Mesenchymal stem cell (in vitro differentiated cells and primary cell): ENCODE results near the gene LGSN.

Experiments used
- DNase-seq: peaks from one replicate; pipeline ENCODE4 v3.0.0-alpha.2; 2013
- H2AFZ ChIP-seq: one replicate; pipeline ENCODE4 v1.6.1; 2013; ENCODE audit warnings: low read depth, mild to moderate bottlenecking, control low read depth, inconsistent platforms, low read length, moderate library complexity
- H2AK5ac ChIP-seq: 2 replicates; pipeline ENCODE4 v1.6.1; 2013; ENCODE audit warnings: low read length, moderate library complexity, mild to moderate bottlenecking, inconsistent platforms; ENCODE audit not compliant: severe bottlenecking
- H2BK120ac ChIP-seq: one replicate; pipeline ENCODE4 v1.6.1; 2013; ENCODE audit warnings: low read depth, mild to moderate bottlenecking, inconsistent platforms, low read length, moderate library complexity
- H2BK12ac ChIP-seq, 2 experiments: one replicate each; pipeline ENCODE4 v1.6.1; 2013; ENCODE audit warnings: inconsistent platforms in 2 of 2, low read length in 2 of 2, mild to moderate bottlenecking in 2 of 2, moderate library complexity in 2 of 2, control low read depth in 1 of 2
- H2BK15ac ChIP-seq: one replicate; pipeline ENCODE4 v1.6.1; 2013; ENCODE audit warnings: mild to moderate bottlenecking, low read depth, inconsistent platforms; ENCODE audit not compliant: poor library complexity, severe bottlenecking
- H2BK5ac ChIP-seq: 2 replicates; pipeline ENCODE4 v1.6.1; 2013; ENCODE audit warnings: low read depth, mild to moderate bottlenecking, low read length, control low read depth, inconsistent platforms; ENCODE audit not compliant: poor library complexity, severe bottlenecking
- H3K14ac ChIP-seq, 2 experiments: one replicate each; pipeline ENCODE4 v1.6.1; 2013; ENCODE audit warnings: inconsistent platforms in 2 of 2, low read length in 2 of 2, control low read depth in 1 of 2, mild to moderate bottlenecking in 1 of 2, moderate library complexity in 1 of 2
- H3K18ac ChIP-seq, 2 experiments: one replicate each; pipeline ENCODE4 v1.6.1; 2013; ENCODE audit warnings: inconsistent platforms in 2 of 2, low read length in 2 of 2, control low read depth in 1 of 2, low read depth in 1 of 2, mild to moderate bottlenecking in 1 of 2
- H3K23ac ChIP-seq, 2 experiments: one replicate each; pipeline ENCODE4 v1.6.1; 2013; ENCODE audit warnings: inconsistent platforms in 2 of 2, low read length in 2 of 2, mild to moderate bottlenecking in 2 of 2, moderate library complexity in 2 of 2, control low read depth in 1 of 2
- H3K27ac ChIP-seq: 2 replicates; pipeline ENCODE4 v1.5.1; 2013; ENCODE audit warnings: mild to moderate bottlenecking, moderate library complexity, low read length, control low read depth, inconsistent platforms; ENCODE audit not compliant: poor library complexity, severe bottlenecking
- H3K27me3 ChIP-seq, 2 experiments: 2 replicates each; pipeline versions ENCODE4 v1.6.1 to v1.7.0; 2013; ENCODE audit warnings: low read length in 2 of 2, mild to moderate bottlenecking in 2 of 2, moderate library complexity in 2 of 2, control low read depth in 1 of 2, inconsistent platforms in 1 of 2; ENCODE audit not compliant: control insufficient read depth in 1 of 2, insufficient read depth in 1 of 2
- H3K36me3 ChIP-seq, 2 experiments: 2 replicates each; pipeline versions ENCODE4 v1.6.1 to v1.7.0; 2013; ENCODE audit warnings: low read length in 2 of 2, control low read depth in 1 of 2, inconsistent platforms in 1 of 2, low read depth in 1 of 2, mild to moderate bottlenecking in 1 of 2; ENCODE audit not compliant: insufficient read depth in 2 of 2, control insufficient read depth in 1 of 2
- H3K4ac ChIP-seq, 2 experiments: one replicate each; pipeline ENCODE4 v1.6.1; 2013; ENCODE audit warnings: inconsistent platforms in 2 of 2, low read length in 2 of 2, mild to moderate bottlenecking in 2 of 2, moderate library complexity in 2 of 2, control low read depth in 1 of 2, low read depth in 1 of 2
- H3K4me1 ChIP-seq: 2 replicates; pipeline ENCODE4 v1.6.1; 2013; ENCODE audit warnings: low read depth, low read length, control low read depth; ENCODE audit not compliant: control insufficient read depth, insufficient read depth
- H3K4me2 ChIP-seq: 2 replicates; pipeline ENCODE4 v1.6.1; 2013; ENCODE audit warnings: low read length, mild to moderate bottlenecking, inconsistent platforms; ENCODE audit not compliant: poor library complexity, severe bottlenecking
- H3K4me3 ChIP-seq, 2 experiments: 2 replicates each; pipeline versions ENCODE4 v1.5.1 to v1.7.0; 2013; ENCODE audit warnings: low read length in 2 of 2, mild to moderate bottlenecking in 2 of 2, control low read depth in 1 of 2, low read depth in 1 of 2; ENCODE audit not compliant: insufficient read depth in 1 of 2
- H3K79me1 ChIP-seq: replicated peaks from 2 replicates; pipeline ENCODE4 v1.6.1; 2013; ENCODE audit warnings: mild to moderate bottlenecking, control low read depth, low read length, inconsistent platforms; ENCODE audit not compliant: poor library complexity, severe bottlenecking
- H3K9ac ChIP-seq: 2 replicates; pipeline ENCODE4 v1.7.0; 2013; ENCODE audit warnings: mild to moderate bottlenecking, low read length, moderate library complexity
- H3K9me3 ChIP-seq: 2 replicates; pipeline ENCODE4 v1.7.0; 2013; ENCODE audit warnings: mild to moderate bottlenecking, low read length; ENCODE audit not compliant: control insufficient read depth
- H4K8ac ChIP-seq: one replicate; pipeline ENCODE4 v1.6.1; 2013; ENCODE audit warnings: inconsistent platforms, mild to moderate bottlenecking, low read length, moderate library complexity
- H4K91ac ChIP-seq: one replicate; pipeline ENCODE4 v1.6.1; 2013; ENCODE audit warnings: mild to moderate bottlenecking, low read length, inconsistent platforms
- WGBS: methylation state at CpG from one replicate; pipeline ENCODE4 v1.1.7; 2013; ENCODE audit warnings: mixed read lengths; 5-methylcytosine and 5-hydroxymethylcytosine counted together

Gene LGSN

GRCh38 chr6:63349401-63349800, 29.6 kb upstream of the LGSN start:
- H4K91ac ChIP-seq, result no peak overlapping the region
- peaks cover 8% of the 10 kb centered on the region for H3K4me1 ChIP-seq
- H3K27ac ChIP-seq, result peak overlapping the region; percentile 64
- no peak overlapping the region for H3K9ac ChIP-seq
- no peak for DNase-seq
- no peak overlapping the region for H2BK120ac ChIP-seq
- peak overlapping the region; percentile 76 for H2AK5ac ChIP-seq
- H3K23ac ChIP-seq, result no peak overlapping the region
- no peak overlapping the region for H3K4me2 ChIP-seq
- H2BK12ac ChIP-seq, result no peak overlapping the region
- no peaks in the 10 kb centered on the region for H3K27me3 ChIP-seq
- H3K9me3 ChIP-seq, result no peaks in the 10 kb centered on the region
- no peak overlapping the region for H2BK15ac ChIP-seq
- H3K14ac ChIP-seq, result no peak overlapping the region
- H3K18ac ChIP-seq, result no peak overlapping the region
- H3K36me3 ChIP-seq, result no peaks in the 10 kb centered on the region
- no peak overlapping the region for H4K8ac ChIP-seq
- no peak overlapping the region for H2AFZ ChIP-seq
- H2BK5ac ChIP-seq, result no peak overlapping the region
- 64% methylated on average over 3 of the region's 3 CpGs for WGBS
- no peak overlapping the region for H3K4ac ChIP-seq
- H3K4me3 ChIP-seq, result no peak overlapping the region
- no peaks in the 10 kb centered on the region for H3K79me1 ChIP-seq

- peak; percentile 3 for DNase-seq
- Histone ChIP-seq H2BK15ac (no peak overlapping the region), H3K14ac (no peak overlapping the region), H3K23ac (no peak overlapping the region), H2BK120ac (no peak overlapping the region), H3K4ac (no peak overlapping the region), H3K4me1 (peaks cover 8% of the 10 kb centered on the region), H4K8ac (no peak overlapping the region), H2AFZ (no peak overlapping the region), H3K27ac (peak overlapping the region; percentile 64), H3K4me2 (peak overlapping the region; percentile 43), H3K36me3 (no peaks in the 10 kb centered on the region), H2BK5ac (no peak overlapping the region), H4K91ac (no peak overlapping the region), H3K79me1 (no peaks in the 10 kb centered on the region), H3K18ac (no peak overlapping the region), H2BK12ac (no peak overlapping the region), H3K27me3 (no peaks in the 10 kb centered on the region), H3K9ac (no peak overlapping the region), H3K9me3 (no peaks in the 10 kb centered on the region), H2AK5ac (no peak overlapping the region), H3K4me3 (no peak overlapping the region)
- 87% methylated on average over 3 of the region's 3 CpGs for WGBS
Observed at GRCh38 chr6:63348836-63349235, 29.1 kb upstream of the LGSN start.

GRCh38 chr6:63347599-63347998, 27.8 kb upstream of the LGSN start:
- WGBS, result 0% methylated on average over 1 of the region's 2 CpGs
- Histone ChIP-seq H4K8ac (no peak overlapping the region), H3K27ac (peak overlapping the region; percentile 38), H2BK120ac (no peak overlapping the region), H3K79me1 (no peaks in the 10 kb centered on the region), H3K9ac (peak overlapping the region; percentile 41), H3K14ac (no peak overlapping the region), H3K9me3 (no peaks in the 10 kb centered on the region), H3K23ac (no peak overlapping the region), H3K4me3 (no peak overlapping the region), H3K18ac (no peak overlapping the region), H2AK5ac (no peak overlapping the region), H3K4me1 (peaks cover 8% of the 10 kb centered on the region), H3K4me2 (no peak overlapping the region), H2BK12ac (no peak overlapping the region), H4K91ac (no peak overlapping the region), H2AFZ (no peak overlapping the region), H3K4ac (no peak overlapping the region), H2BK5ac (no peak overlapping the region), H3K27me3 (no peaks in the 10 kb centered on the region), H2BK15ac (no peak overlapping the region), H3K36me3 (no peaks in the 10 kb centered on the region)
- DNase-seq, result peak; percentile 82

- no peaks in the 10 kb centered on the region for H3K27me3 ChIP-seq
- no peak overlapping the region for H2BK15ac ChIP-seq
- no peak overlapping the region for H3K23ac ChIP-seq
- H4K8ac ChIP-seq, result no peak overlapping the region
- no peak overlapping the region for H2BK12ac ChIP-seq
- H3K4ac ChIP-seq, result no peak overlapping the region
- 98% methylated on average over 6 of the region's 7 CpGs for WGBS
- no peak overlapping the region for H3K14ac ChIP-seq
- peak overlapping the region; percentile 63 for H2AK5ac ChIP-seq
- H3K79me1 ChIP-seq, result no peaks in the 10 kb centered on the region
- H3K4me1 ChIP-seq, result peaks cover 5% of the 10 kb centered on the region
- H3K27ac ChIP-seq, result peak overlapping the region; percentile 90
- no peak overlapping the region for H3K4me3 ChIP-seq
- no peak for DNase-seq
- no peak overlapping the region for H2BK120ac ChIP-seq
- H3K18ac ChIP-seq, result no peak overlapping the region
- peak overlapping the region; percentile 61 for H2BK5ac ChIP-seq
- H3K4me2 ChIP-seq, result peak overlapping the region; percentile 17
- no peak overlapping the region for H4K91ac ChIP-seq
- H3K9ac ChIP-seq, result no peak overlapping the region
- no peaks in the 10 kb centered on the region for H3K36me3 ChIP-seq
- no peak overlapping the region for H2AFZ ChIP-seq
- peaks cover 2% of the 10 kb centered on the region for H3K9me3 ChIP-seq
Observed at GRCh38 chr6:63346217-63346835, 26.5 kb upstream of the LGSN start.
